Astrocyte of the cerebellum (primary cell): ENCODE data around the gene KDR.

Source experiments
- DNase-seq: peaks from one replicate; pipeline ENCODE4 v3.0.0-alpha.2; 2011; ENCODE audit warnings: low read depth
- H3K4me3 ChIP-seq: 2 replicates; pipeline ENCODE4 v1.5.1; 2011; ENCODE audit warnings: mild to moderate bottlenecking, low read depth, low read length, moderate library complexity
- in situ Hi-C: cut with HindIII; loops from 2 replicates; pipeline ENCODE4 v1.10.0; 2017; ENCODE audit warnings: low sequenced_read_pairs
- TF ChIP-seq, protein P1 (sequence below): IDR thresholded peaks from 2 replicates; pipeline ENCODE4 v1.5.1; 2012; ENCODE audit warnings: low read length, low read depth, moderate library complexity, mild to moderate bottlenecking; ENCODE audit errors: missing control alignments

The KDR gene

DNA sequence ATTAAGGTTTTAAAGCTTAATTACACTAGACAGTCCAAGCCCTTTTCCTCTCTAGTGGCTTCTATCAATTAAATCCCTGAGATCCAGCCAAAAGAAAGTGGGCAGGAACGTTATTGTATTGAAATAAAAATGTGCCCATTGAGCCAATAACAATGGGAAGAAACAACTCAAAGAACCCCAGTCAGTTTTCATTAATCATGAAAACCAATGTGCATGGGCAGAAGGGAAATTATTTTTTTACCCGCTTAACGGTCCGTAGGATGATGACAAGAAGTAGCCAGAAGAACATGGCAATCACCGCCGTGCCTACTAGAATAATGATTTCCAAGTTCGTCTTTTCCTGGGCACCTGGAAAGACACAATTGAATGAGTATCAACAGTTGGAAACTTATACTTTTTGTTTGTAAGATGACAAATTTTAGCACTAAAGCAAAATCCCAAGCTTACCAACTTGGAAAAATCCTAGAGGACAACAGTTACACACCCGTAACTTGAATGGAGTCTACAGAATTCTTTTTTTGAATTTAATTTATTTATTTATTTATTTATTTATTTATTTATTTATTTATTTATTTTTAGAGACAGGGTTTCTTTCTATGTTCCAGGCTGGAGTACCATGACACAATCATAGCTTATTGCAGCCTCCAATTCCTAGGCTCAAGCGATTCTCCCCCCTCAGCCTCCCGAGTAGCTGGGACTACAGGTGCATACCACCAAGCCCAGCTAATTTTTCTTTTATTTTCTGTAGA lies 26.8 kb downstream of the KDR start:
- in situ Hi-C loops: no loop called here
- no peak for DNase-seq
- H3K4me3 ChIP-seq: no peak overlapping the region
- TF ChIP-seq, protein P1, sequence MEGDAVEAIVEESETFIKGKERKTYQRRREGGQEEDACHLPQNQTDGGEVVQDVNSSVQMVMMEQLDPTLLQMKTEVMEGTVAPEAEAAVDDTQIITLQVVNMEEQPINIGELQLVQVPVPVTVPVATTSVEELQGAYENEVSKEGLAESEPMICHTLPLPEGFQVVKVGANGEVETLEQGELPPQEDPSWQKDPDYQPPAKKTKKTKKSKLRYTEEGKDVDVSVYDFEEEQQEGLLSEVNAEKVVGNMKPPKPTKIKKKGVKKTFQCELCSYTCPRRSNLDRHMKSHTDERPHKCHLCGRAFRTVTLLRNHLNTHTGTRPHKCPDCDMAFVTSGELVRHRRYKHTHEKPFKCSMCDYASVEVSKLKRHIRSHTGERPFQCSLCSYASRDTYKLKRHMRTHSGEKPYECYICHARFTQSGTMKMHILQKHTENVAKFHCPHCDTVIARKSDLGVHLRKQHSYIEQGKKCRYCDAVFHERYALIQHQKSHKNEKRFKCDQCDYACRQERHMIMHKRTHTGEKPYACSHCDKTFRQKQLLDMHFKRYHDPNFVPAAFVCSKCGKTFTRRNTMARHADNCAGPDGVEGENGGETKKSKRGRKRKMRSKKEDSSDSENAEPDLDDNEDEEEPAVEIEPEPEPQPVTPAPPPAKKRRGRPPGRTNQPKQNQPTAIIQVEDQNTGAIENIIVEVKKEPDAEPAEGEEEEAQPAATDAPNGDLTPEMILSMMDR: no peak

DNA sequence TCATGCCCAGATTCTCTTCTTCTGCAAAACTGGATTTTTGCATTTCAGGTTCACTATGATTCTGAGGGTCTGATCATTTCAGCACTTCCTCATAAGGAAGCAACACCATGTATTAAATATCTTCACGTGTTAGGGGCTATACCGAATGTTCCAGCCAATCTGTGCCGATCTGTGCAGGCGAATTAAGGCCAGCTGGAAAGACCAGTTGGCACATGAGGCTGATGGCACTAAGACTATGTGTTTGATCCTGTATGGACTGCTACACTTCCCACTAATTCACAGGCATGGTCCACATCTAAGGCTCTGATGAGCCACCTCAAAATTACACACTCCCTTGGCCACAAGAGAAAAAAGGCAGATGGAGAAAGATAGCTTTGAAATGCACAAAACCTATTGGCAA lies 28.8 kb downstream of the KDR start:
- H3K4me3 ChIP-seq: no peak overlapping the region
- TF ChIP-seq, protein P1: no peak
- DNase-seq: no peak
- in situ Hi-C loops: no loop called here

DNA sequence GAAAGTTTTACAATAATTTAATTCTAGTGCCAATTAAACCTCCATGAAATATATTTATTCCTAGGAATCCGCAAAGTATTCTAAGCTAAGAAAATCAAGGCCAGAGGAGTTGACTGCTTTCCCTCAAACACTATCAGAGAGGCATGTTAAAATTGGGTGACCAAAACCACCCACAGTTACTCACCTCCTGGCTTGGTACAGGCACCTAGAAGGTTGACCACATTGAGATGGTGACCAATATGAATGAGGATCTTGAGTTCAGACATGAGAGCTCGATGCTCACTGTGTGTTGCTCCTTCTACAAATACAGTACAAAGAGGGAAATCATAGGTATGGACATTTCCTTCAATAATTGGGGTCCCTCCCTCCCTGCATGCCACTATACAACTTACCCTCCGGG lies 29.4 kb downstream of the KDR start:
- TF ChIP-seq, protein P1: no peak
- no peak for DNase-seq
- no peak overlapping the region for H3K4me3 ChIP-seq
- in situ Hi-C loops: no loop called here

DNA sequence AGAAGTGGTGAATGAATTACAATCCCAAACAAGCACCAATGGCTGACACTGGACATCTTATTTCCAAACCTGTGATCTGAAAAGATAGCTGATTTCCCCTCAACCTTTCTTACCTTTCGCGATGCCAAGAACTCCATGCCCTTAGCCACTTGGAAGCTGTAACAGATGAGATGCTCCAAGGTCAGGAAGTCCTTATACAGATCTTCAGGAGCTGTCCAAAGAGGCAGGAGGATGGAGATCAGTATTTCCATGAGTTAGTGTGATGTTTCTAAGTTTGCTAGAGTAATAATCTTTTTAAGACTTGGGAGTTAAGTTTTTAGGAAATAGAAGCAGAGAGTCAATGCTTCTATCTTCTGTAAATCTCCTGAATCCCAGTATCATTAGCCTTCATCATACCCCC lies 32.9 kb downstream of the KDR start:
- in situ Hi-C loops: no loop called here
- H3K4me3 ChIP-seq: no peak overlapping the region
- TF ChIP-seq, protein P1: no peak
- no peak for DNase-seq

GRCh38 chr4:55089916-55090315 lies 35.5 kb downstream of the KDR start:
- H3K4me3 ChIP-seq: no peak overlapping the region
- TF ChIP-seq, protein P1: no peak
- in situ Hi-C loops: no loop called here
- no peak for DNase-seq

DNA sequence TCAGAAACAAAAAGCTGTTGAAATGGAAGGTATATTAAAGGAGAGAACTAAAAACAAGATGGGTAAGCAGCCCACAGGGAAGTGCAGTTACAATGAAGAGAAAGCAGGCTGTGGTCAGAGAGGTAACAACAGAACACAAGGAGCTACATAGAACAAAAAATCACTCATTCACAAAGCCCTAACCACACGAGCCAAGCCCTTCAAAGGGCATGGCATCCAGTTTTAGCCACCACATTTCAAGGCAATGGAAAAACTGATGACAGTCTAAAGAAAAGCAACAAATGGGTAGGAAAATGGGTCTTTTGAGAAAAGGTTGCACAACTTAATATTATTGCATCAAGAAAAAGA lies 37.5 kb downstream of the KDR start:
- no peak overlapping the region for H3K4me3 ChIP-seq
- TF ChIP-seq, protein P1: no peak
- in situ Hi-C loops: no loop called here
- DNase-seq: no peak
